H1 (cell line): ENCODE results near the gene SMYD3. TPM values are rescaled to one million over a fixed set of nuclear protein-coding genes. Genes with fewer than 3 reads are reported as not detected.

Experiments
- SUZ12 ChIP-seq: fragments of 200-600 bp; sonication (generic); IDR thresholded peaks from 2 replicates; pipeline ENCODE4 v1.6.1; 2012; ENCODE audit warnings: mild to moderate bottlenecking, inconsistent platforms, low read length, moderate library complexity, mixed read lengths
- polyA plus RNA-seq, 7 experiments: library from polyadenylated mRNA; depleted of rRNA in 3 of 7; stranded (reverse) in 5 of 7; unstranded in 2 of 7; fragments of >200 nt in 5 of 7; fragments of 200-250 nt in 2 of 7; gene quantifications; 1 replicate in 5 of 7; 2 replicates in 1 of 7; 4 replicates in 1 of 7; pipeline versions ENCODE4 v1.2.1 to v1.2.3, GENCODE V29; 2011 to 2013; ENCODE audit warnings: missing spikeins in 2 of 7, mixed read lengths in 2 of 7
- total RNA-seq: library from RNA; stranded (reverse); fragmentation: NEBNext Ultra II Directional; extraction: Animal tissue kit (Norgen Biotek cat#: 25700); gene quantifications from 2 replicates; pipeline ENCODE4 v1.2.1, GENCODE V29; 2021

Gene SMYD3
- total and polyA plus RNA-seq, 2 of the 8 experiments (the other 6 are each of a cell fraction or from before 2014, with no cell fraction given) = 17.3 to 25.4 TPM

DNA sequence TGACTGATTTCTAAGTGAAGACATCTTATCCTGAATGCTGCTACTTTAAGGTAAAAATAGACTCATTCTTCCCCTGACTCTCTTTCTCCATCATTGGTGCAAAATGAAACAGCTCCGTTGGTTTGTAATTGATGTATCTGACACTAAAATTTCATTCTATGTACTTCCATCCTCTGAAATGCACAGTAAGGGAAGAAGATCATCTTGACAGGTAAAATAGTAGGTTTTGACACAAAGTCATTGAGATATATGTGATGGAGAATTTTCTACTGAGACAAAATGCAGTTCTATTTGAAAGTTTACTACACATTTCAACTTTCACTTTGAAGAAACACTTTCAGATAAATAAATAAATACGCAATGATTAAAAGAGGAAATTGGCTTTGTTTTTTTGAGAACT, 348.9 kb downstream of the SMYD3 start (continued):
- no peak for TF ChIP-seq SUZ12
- TF ChIP-seq, all 59 proteins: peak for 0
